B cell (primary cell): ENCODE results near the gene PCDH15. TPM values are rescaled to one million over a fixed set of nuclear protein-coding genes. Genes with fewer than 3 reads are reported as not detected.

Source experiments
- ATAC-seq: fragments of 200-7000 bp; cut with Tn5 transposase; one replicate; pipeline ENCODE4 v1.10.0; 2021; ENCODE audit warnings: low read depth, mild to moderate bottlenecking, moderate number of reproducible peaks, moderate library complexity
- CTCF ChIA-PET: fragments of 350-600 bp; sonication (Branson Sonifier 250); formaldehyde crosslinking; loops from one replicate; lab custom pipeline; 2021; ENCODE audit warnings: antibody characterized with exemption, inconsistent platforms; lab: Charles Lee
- POLR2A ChIA-PET: fragments of 350-600 bp; sonication (Branson Sonifier 250); formaldehyde crosslinking; loops from one replicate; lab custom pipeline; 2021; ENCODE audit warnings: antibody characterized with exemption; lab: Charles Lee
- DNase-seq: peaks from one replicate; pipeline ENCODE4 v3.0.0; 2013
- H2AFZ ChIP-seq: 2 replicates; pipeline ENCODE4 v1.6.1; 2012; ENCODE audit warnings: mild to moderate bottlenecking, low read depth, low read length; ENCODE audit not compliant: insufficient read depth, poor library complexity, severe bottlenecking
- H3K27ac ChIP-seq, 2 donors: 1 replicate in 1 of 2; 2 replicates in 1 of 2; pipeline ENCODE4 v1.5.1; 2012 to 2013; ENCODE audit warnings: low read length in 2 of 2, mild to moderate bottlenecking in 2 of 2, moderate library complexity in 1 of 2
- H3K27me3 ChIP-seq, 4 experiments: fragments of 200-600 bp in 1 of 4; sonication (generic) in 1 of 4; replicated peaks in 1 of 4; 1 replicate in 2 of 4; 2 replicates in 2 of 4; pipeline versions ENCODE4 v1.6.1 to v1.7.0; 2013 to 2016; ENCODE audit warnings: low read length in 3 of 4, mild to moderate bottlenecking in 2 of 4, mixed read lengths in 1 of 4, moderate library complexity in 1 of 4; ENCODE audit not compliant: insufficient read depth in 4 of 4, control insufficient read depth in 3 of 4; ENCODE audit errors: control extremely low read depth in 1 of 4
- H3K36me3 ChIP-seq, 2 experiments: replicated peaks in 1 of 2; 1 replicate in 1 of 2; 2 replicates in 1 of 2; pipeline versions ENCODE4 v1.6.1 to v1.7.1; 2013; ENCODE audit warnings: low read length in 1 of 2; ENCODE audit not compliant: insufficient read depth in 2 of 2, control insufficient read depth in 1 of 2; ENCODE audit errors: control extremely low read depth in 1 of 2, extremely low read depth in 1 of 2
- H3K4me1 ChIP-seq, 2 donors: fragments of 200-600 bp in 1 of 2; sonication (generic) in 1 of 2; 1 replicate in 1 of 2; 2 replicates in 1 of 2; pipeline versions ENCODE4 v1.5.1 to v1.6.1; 2013 to 2017; ENCODE audit warnings: low read length in 2 of 2; ENCODE audit not compliant: control insufficient read depth in 2 of 2, insufficient read depth in 2 of 2
- H3K4me2 ChIP-seq: replicated peaks from 2 replicates; pipeline ENCODE3; 2012; ENCODE audit warnings: mild to moderate bottlenecking, low read depth, low read length; ENCODE audit not compliant: poor library complexity, severe bottlenecking
- H3K4me3 ChIP-seq, 5 experiments: fragments of 200-600 bp in 1 of 5; sonication (generic) in 1 of 5; 1 replicate in 3 of 5; 2 replicates in 2 of 5; pipeline versions ENCODE4 v1.5.1 to v1.7.0; 2011 to 2016; ENCODE audit warnings: low read length in 4 of 5, mild to moderate bottlenecking in 4 of 5, low read depth in 2 of 5, control low read depth in 1 of 5, moderate library complexity in 1 of 5; ENCODE audit not compliant: insufficient read depth in 1 of 5; ENCODE audit errors: control extremely low read depth in 1 of 5, extremely low read depth in 1 of 5
- H3K79me2 ChIP-seq: fragments of 200-600 bp; sonication (generic); one replicate; pipeline ENCODE4 v1.6.0; 2016; ENCODE audit warnings: low read length; ENCODE audit not compliant: control insufficient read depth, insufficient read depth
- H3K9ac ChIP-seq: fragments of 200-600 bp; sonication (generic); 2 replicates; pipeline ENCODE4 v1.6.1; 2017; ENCODE audit warnings: mild to moderate bottlenecking, low read length, moderate library complexity
- H3K9me3 ChIP-seq, 3 donors: one replicate each; pipeline versions ENCODE4 v1.6.1 to v1.7.1; 2013; ENCODE audit warnings: low read length in 2 of 3; ENCODE audit not compliant: control insufficient read depth in 2 of 3, insufficient read depth in 1 of 3; ENCODE audit errors: control extremely low read depth in 1 of 3
- H4K20me1 ChIP-seq: 2 replicates; pipeline ENCODE4 v1.6.0; 2012; ENCODE audit warnings: mild to moderate bottlenecking, low read length; ENCODE audit not compliant: insufficient read depth, control insufficient read depth, poor library complexity, severe bottlenecking
- H3K27ac Mint-ChIP-seq: one replicate; pipeline ENCODE4 v1.8.0; 2021; ENCODE audit warnings: mixed read lengths
- H3K27me3 Mint-ChIP-seq: one replicate; pipeline ENCODE4 v1.8.0; 2021; ENCODE audit warnings: mixed read lengths
- H3K4me1 Mint-ChIP-seq: one replicate; pipeline ENCODE4 v1.8.0; 2021; ENCODE audit warnings: mixed read lengths
- H3K4me3 Mint-ChIP-seq: one replicate; pipeline ENCODE4 v1.8.0; 2021; ENCODE audit warnings: mixed read lengths
- H3K9me3 Mint-ChIP-seq: one replicate; pipeline ENCODE4 v1.8.0; 2022; ENCODE audit warnings: mixed read lengths; ENCODE audit not compliant: insufficient read depth
- CTCF ChIP-seq: fragments of 200-600 bp; IDR thresholded peaks from one replicate; pipeline ENCODE4 v1.8.0; 2022; ENCODE audit warnings: antibody characterized with exemption, mild to moderate bottlenecking
- EZH2 ChIP-seq: IDR thresholded peaks from 2 replicates; pipeline ENCODE4 v1.6.1; 2012; ENCODE audit warnings: borderline replicate concordance, low read depth, mild to moderate bottlenecking, moderate library complexity, low read length; ENCODE audit not compliant: insufficient read depth, poor library complexity, severe bottlenecking
- WGBS: methylation state at CpG from one replicate; pipeline ENCODE4 v1.1.5; 2013; ENCODE audit warnings: missing lambda C conversion rate; ENCODE audit not compliant: insufficient coverage; 5-methylcytosine and 5-hydroxymethylcytosine counted together
- intact Hi-C: fragments of 100-400 bp; cut with micrococcal nuclease; formaldehyde crosslinking; loops from one replicate; pipeline ENCODE4 v1.10.0; 2022
- polyA plus RNA-seq: library from polyadenylated mRNA; depleted of rRNA; stranded (reverse); fragments of >200 nt; gene quantifications from 2 replicates; pipeline ENCODE4 v1.2.3, GENCODE V29; 2012
- total RNA-seq, 2 donors: library from RNA; stranded (reverse); fragments of 120-200 nt in 1 of 2; gene quantifications; 1 replicate in 1 of 2; 2 replicates in 1 of 2; pipeline versions ENCODE4 v1.2.3 to v1.2.4, GENCODE V29; 2013 to 2022

The PCDH15 gene
- total and polyA plus RNA-seq, 2 donors (not counting 1 experiment from before 2014, with no cell fraction given), result not detected

GRCh38 chr10:54026340-54026739 is 774.7 kb downstream of the PCDH15 start:
- Histone ChIP-seq H3K27ac (no peak overlapping the region), H3K9me3 (peaks cover 0 to 4% (median 0%) of the 10 kb centered on the region in 3 donors), H3K4me1 (no peaks in the 10 kb centered on the region), H3K4me2 (no peak overlapping the region), H2AFZ (no peak overlapping the region), H4K20me1 (no peaks in the 10 kb centered on the region), H3K36me3 (no peaks in the 10 kb centered on the region), H3K9ac (no peak overlapping the region), H3K4me3 (no peak overlapping the region), H3K79me2 (no peaks in the 10 kb centered on the region), H3K27me3 (no peaks in the 10 kb centered on the region)
- TF ChIP-seq CTCF (no peak), EZH2 (no peak)
- H3K27ac Mint-ChIP-seq, result no peak overlapping the region
- ATAC-seq, result no peak
- no peaks in the 10 kb centered on the region for H3K4me1 Mint-ChIP-seq
- H3K27me3 Mint-ChIP-seq, result no peaks in the 10 kb centered on the region
- H3K9me3 Mint-ChIP-seq, result no peaks in the 10 kb centered on the region
- intact Hi-C loops, result no loop called here
- ChIA-PET CTCF (no interaction called here), POLR2A (no interaction called here)
- no CpG with 5 or more reads among the region's 5 CpGs for WGBS
- no peak for DNase-seq
- no peak overlapping the region for H3K4me3 Mint-ChIP-seq

GRCh38 chr10:54011117-54011516 is 789.9 kb downstream of the PCDH15 start:
- DNase-seq (no peak), ATAC-seq (no peak)
- no peak overlapping the region for H3K9ac ChIP-seq
- POLR2A ChIA-PET, result no interaction called here
- Mint-ChIP-seq H3K9me3 (peaks cover 3% of the 10 kb centered on the region), H3K4me1 (no peaks in the 10 kb centered on the region), H3K4me3 (no peak overlapping the region), H3K27ac (no peak overlapping the region), H3K27me3 (no peaks in the 10 kb centered on the region)
- no peak overlapping the region for H2AFZ ChIP-seq
- CTCF ChIA-PET, result no interaction called here
- no peak overlapping the region for H3K4me3 ChIP-seq
- H3K79me2 ChIP-seq, result no peaks in the 10 kb centered on the region
- H3K27me3 ChIP-seq, result no peaks in the 10 kb centered on the region
- no peak overlapping the region for H3K27ac ChIP-seq
- H3K9me3 ChIP-seq, result peaks cover 0 to 18% (median 0%) of the 10 kb centered on the region in 3 donors
- WGBS, result 100% methylated on average over 1 of the region's 1 CpG
- H3K4me1 ChIP-seq, result no peaks in the 10 kb centered on the region
- TF ChIP-seq EZH2 (no peak), CTCF (no peak)
- H3K36me3 ChIP-seq, result no peaks in the 10 kb centered on the region
- H4K20me1 ChIP-seq, result no peaks in the 10 kb centered on the region
- intact Hi-C loops, result no loop called here
- no peak overlapping the region for H3K4me2 ChIP-seq
